GM20000 (cell line): Measurements from ENCODE around the gene S100B.

Experiments used
- DNase-seq: peaks from one replicate; pipeline ENCODE4 v3.0.0; 2012; ENCODE audit warnings: low spot score
- CTCF ChIP-seq: IDR thresholded peaks from 2 replicates; pipeline ENCODE4 v1.5.1; 2012; ENCODE audit warnings: mild to moderate bottlenecking, control low read depth; ENCODE audit errors: extremely low read depth, missing control alignments

The S100B gene

DNA sequence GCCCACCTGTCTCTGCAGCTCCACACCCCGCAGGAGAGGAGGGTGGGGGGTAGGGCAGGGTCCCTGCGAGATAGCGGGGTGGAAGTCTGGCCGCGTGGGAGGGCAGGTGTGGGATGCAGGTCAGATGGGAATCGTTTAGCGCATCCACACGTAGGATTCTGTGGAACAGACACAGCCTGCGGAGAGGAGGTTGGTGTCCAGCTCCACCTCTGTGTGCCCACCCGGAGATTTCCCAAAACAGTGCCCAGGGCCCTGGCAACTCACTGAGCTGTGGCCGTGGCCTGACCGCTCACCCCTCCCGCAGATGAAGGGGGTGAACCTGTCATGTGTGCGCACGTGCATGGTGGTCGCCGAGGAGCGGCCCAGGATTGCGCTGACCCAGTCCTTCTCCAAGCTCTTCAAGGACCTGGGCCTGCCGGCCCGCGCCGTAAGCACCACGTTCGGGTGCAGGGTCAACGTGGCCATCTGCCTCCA lies 46.9 kb downstream of the S100B start:
- no peak for TF ChIP-seq CTCF
- no peak for DNase-seq

- TF ChIP-seq CTCF = no peak
- DNase-seq = no peak
Observed at GRCh38 chr21:46557469-46557868, 47.4 kb downstream of the S100B start.

DNA sequence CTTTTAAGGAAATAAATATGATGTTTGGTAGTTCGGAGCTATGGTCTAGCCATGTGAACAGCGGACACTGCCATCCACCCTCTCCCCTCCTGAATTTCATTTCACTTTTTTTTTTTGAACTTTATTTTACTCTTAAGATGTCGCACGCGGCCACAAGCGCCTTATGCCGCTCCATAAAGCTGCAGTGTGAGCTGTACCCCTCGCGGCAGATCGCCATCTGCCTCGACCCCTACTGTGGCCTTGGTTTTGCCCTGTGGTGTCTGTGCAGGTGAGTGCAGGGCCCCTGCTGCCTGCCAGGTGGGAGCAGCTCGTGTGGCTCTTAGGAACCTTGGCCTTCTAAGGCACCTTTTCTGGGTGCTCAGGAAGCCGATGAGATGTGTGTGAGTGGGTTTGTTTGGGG lies 48.1 kb downstream of the S100B start:
- no peak for TF ChIP-seq CTCF

DNA sequence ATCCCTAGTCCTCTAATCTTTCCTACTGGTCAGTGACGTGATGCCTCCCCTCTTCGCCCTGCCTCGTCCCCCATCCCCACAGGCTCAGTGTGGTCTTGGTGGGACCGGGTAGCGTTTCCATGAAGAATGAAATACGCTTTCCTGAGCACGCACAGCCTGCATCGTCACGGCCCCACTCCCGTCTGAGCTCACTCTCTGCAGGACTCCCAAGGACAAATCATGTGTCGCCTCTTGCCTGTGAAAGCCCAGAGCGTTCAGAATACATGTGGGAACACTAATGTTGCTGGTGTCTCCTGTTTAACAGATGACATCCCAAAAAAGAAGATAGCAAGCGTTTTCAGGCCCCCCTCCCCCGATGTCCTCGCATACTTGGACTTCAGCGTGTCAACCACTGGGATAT lies 49.2 kb downstream of the S100B start:
- no peak for TF ChIP-seq CTCF
- no peak for DNase-seq

More for the DNA sequence above, 48.1 kb downstream of the S100B start:
- DNase-seq = no peak

GRCh38 chr21:46555225-46555617 lies 49.7 kb downstream of the S100B start:
- DNase-seq = no peak
- no peak for TF ChIP-seq CTCF

GRCh38 chr21:46554431-46555224 lies 50.3 kb downstream of the S100B start:
- no peak for TF ChIP-seq CTCF
- no peak for DNase-seq

DNA sequence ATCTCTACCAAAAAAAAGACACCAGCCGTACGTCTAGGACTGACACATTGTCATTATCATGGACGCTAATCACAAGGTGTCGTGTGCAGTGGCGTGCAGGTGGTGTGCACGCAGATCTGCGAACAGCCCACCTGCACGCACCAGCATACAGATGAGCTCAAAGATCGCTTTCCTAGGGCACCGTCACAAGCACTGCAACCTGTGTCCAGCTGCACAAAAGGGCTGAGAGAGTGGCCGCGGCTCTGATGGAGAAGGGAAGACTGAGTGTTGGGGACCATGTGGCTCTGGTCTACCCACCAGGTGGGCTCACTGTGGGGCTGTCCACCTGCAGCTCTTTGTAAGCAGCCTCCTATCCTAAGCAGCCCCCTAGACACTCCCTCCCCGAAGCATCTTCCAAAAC lies 50.9 kb downstream of the S100B start:
- TF ChIP-seq CTCF = no peak
- DNase-seq = no peak
